Mucosa of stomach (tissue), 1 donor: ENCODE measurements around the gene TMEM51.

Experiments
- H3K27me3 ChIP-seq: one replicate; pipeline ENCODE4 v1.7.0; 2013; ENCODE audit warnings: mild to moderate bottlenecking, low read length; ENCODE audit not compliant: control insufficient read depth, insufficient read depth
- H3K36me3 ChIP-seq: one replicate; pipeline ENCODE4 v1.7.0; 2013; ENCODE audit warnings: low read length; ENCODE audit not compliant: control insufficient read depth, insufficient read depth
- H3K4me1 ChIP-seq: one replicate; pipeline ENCODE4 v1.7.0; 2013; ENCODE audit warnings: mild to moderate bottlenecking, low read length; ENCODE audit not compliant: control insufficient read depth, insufficient read depth
- H3K4me3 ChIP-seq: one replicate; pipeline ENCODE4 v1.7.0; 2013; ENCODE audit warnings: low read length
- H3K9ac ChIP-seq: one replicate; pipeline ENCODE4 v1.7.0; 2013; ENCODE audit warnings: mild to moderate bottlenecking, low read length, moderate library complexity
- H3K9me3 ChIP-seq: one replicate; pipeline ENCODE4 v1.7.0; 2013; ENCODE audit warnings: mild to moderate bottlenecking, low read length, moderate library complexity; ENCODE audit not compliant: control insufficient read depth
- donor health status: Pancreatic carcinoma.

Gene TMEM51

GRCh38 chr1:15220825-15221431 is 67.4 kb downstream of the TMEM51 start:
- Histone ChIP-seq H3K9ac (no peak overlapping the region), H3K27me3 (no peaks in the 10 kb centered on the region), H3K9me3 (no peaks in the 10 kb centered on the region), H3K4me1 (peaks cover 34% of the 10 kb centered on the region), H3K4me3 (no peak overlapping the region), H3K36me3 (no peaks in the 10 kb centered on the region)

- Histone ChIP-seq H3K4me1 (peaks cover 34% of the 10 kb centered on the region), H3K36me3 (no peaks in the 10 kb centered on the region), H3K9ac (no peak overlapping the region), H3K9me3 (no peaks in the 10 kb centered on the region), H3K27me3 (no peaks in the 10 kb centered on the region), H3K4me3 (no peak overlapping the region)
Observed at GRCh38 chr1:15222653-15223303, 69.2 kb downstream of the TMEM51 start.

GRCh38 chr1:15224259-15224869 is 70.8 kb downstream of the TMEM51 start:
- peaks cover 30% of the 10 kb centered on the region for H3K4me1 ChIP-seq
- no peak overlapping the region for H3K4me3 ChIP-seq
- no peaks in the 10 kb centered on the region for H3K27me3 ChIP-seq
- no peaks in the 10 kb centered on the region for H3K36me3 ChIP-seq
- no peaks in the 10 kb centered on the region for H3K9me3 ChIP-seq
- H3K9ac ChIP-seq = no peak overlapping the region

GRCh38 chr1:15224974-15225373 is 71.4 kb downstream of the TMEM51 start:
- H3K36me3 ChIP-seq = no peaks in the 10 kb centered on the region
- no peaks in the 10 kb centered on the region for H3K9me3 ChIP-seq
- H3K27me3 ChIP-seq = no peaks in the 10 kb centered on the region
- H3K4me3 ChIP-seq = no peak overlapping the region
- H3K4me1 ChIP-seq = peaks cover 36% of the 10 kb centered on the region
- H3K9ac ChIP-seq = no peak overlapping the region

GRCh38 chr1:15225461-15225860 is 71.9 kb downstream of the TMEM51 start:
- H3K4me1 ChIP-seq = peaks cover 40% of the 10 kb centered on the region
- H3K9ac ChIP-seq = no peak overlapping the region
- H3K27me3 ChIP-seq = no peaks in the 10 kb centered on the region
- no peak overlapping the region for H3K4me3 ChIP-seq
- no peaks in the 10 kb centered on the region for H3K9me3 ChIP-seq
- H3K36me3 ChIP-seq = no peaks in the 10 kb centered on the region

- Histone ChIP-seq H3K4me3 (no peak overlapping the region), H3K36me3 (no peaks in the 10 kb centered on the region), H3K4me1 (peaks cover 30% of the 10 kb centered on the region), H3K9me3 (no peaks in the 10 kb centered on the region), H3K9ac (no peak overlapping the region), H3K27me3 (no peaks in the 10 kb centered on the region)
Observed at GRCh38 chr1:15226388-15227255, 73.1 kb downstream of the TMEM51 start.

GRCh38 chr1:15229707-15230131 is 76.2 kb downstream of the TMEM51 start:
- Histone ChIP-seq H3K9ac (no peak overlapping the region), H3K4me3 (no peak overlapping the region), H3K9me3 (no peaks in the 10 kb centered on the region), H3K4me1 (peaks cover 17% of the 10 kb centered on the region), H3K27me3 (no peaks in the 10 kb centered on the region), H3K36me3 (no peaks in the 10 kb centered on the region)

GRCh38 chr1:15231714-15232201 is 78.2 kb downstream of the TMEM51 start:
- Histone ChIP-seq H3K9me3 (no peaks in the 10 kb centered on the region), H3K27me3 (no peaks in the 10 kb centered on the region), H3K36me3 (no peaks in the 10 kb centered on the region), H3K4me1 (peaks cover 17% of the 10 kb centered on the region), H3K9ac (no peak overlapping the region), H3K4me3 (no peak overlapping the region)

- no peaks in the 10 kb centered on the region for H3K9me3 ChIP-seq
Observed at GRCh38 chr1:15233689-15234088, 80.1 kb downstream of the TMEM51 start.

GRCh38 chr1:15236321-15236721 is 82.8 kb downstream of the TMEM51 start:
- no peaks in the 10 kb centered on the region for H3K9me3 ChIP-seq
- no peak overlapping the region for H3K4me3 ChIP-seq
- H3K27me3 ChIP-seq = no peaks in the 10 kb centered on the region
- no peaks in the 10 kb centered on the region for H3K36me3 ChIP-seq
- peaks cover 5% of the 10 kb centered on the region for H3K4me1 ChIP-seq
- H3K9ac ChIP-seq = no peak overlapping the region

More at GRCh38 chr1:15233689-15234088, 80.1 kb downstream of the TMEM51 start:
- H3K9ac ChIP-seq = no peak overlapping the region
- H3K27me3 ChIP-seq = no peaks in the 10 kb centered on the region
- H3K36me3 ChIP-seq = no peaks in the 10 kb centered on the region
- H3K4me3 ChIP-seq = no peak overlapping the region
- H3K4me1 ChIP-seq = peaks cover 17% of the 10 kb centered on the region

- H3K4me1 ChIP-seq = peaks cover 6% of the 10 kb centered on the region
- H3K36me3 ChIP-seq = no peaks in the 10 kb centered on the region
- H3K9ac ChIP-seq = no peak overlapping the region
- H3K27me3 ChIP-seq = no peaks in the 10 kb centered on the region
- no peaks in the 10 kb centered on the region for H3K9me3 ChIP-seq
- H3K4me3 ChIP-seq = no peak overlapping the region
Observed at GRCh38 chr1:15236746-15237145, 83.2 kb downstream of the TMEM51 start.
